Measurements from ENCODE around the gene CCDC190. TPM values are rescaled to one million over a fixed set of nuclear protein-coding genes. Genes with fewer than 3 reads are reported as not detected.

The CCDC190 gene
- total RNA-seq, 1 experiment from 2014 or later, result not detected

DNA sequence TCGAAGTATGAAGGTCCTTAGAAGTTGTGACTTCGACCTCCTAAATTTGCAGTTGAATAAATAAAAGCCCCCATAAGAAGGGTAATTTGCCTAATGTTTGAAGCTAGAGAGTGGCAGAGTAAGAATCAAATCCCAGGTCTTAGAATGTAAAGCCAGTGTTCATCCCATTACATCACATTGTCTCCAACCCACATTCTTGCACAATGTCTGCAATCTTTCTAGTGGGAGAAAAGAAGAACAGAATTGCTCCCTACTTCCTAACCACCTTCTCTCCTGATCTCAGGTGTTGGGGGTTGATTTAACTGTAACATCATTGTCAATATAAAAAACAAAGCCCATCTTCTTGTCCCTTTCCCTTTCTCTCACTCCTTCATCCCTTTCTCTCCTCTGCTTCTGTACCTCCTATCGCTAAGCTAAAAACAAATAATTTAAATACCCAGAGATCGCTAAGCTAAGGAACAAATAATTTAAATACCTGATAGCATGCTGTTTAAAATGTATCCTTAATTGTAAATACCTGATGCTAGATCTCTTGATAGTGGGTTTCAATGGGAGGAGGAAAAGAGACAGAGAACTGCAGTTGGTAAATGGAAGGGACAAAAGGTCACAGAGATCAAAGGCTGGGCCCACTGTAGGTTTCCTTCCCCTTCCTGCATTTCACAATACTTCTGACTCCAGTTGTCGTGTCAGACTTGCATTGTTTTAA is 32.1 kb upstream of the CCDC190 start:
- in situ Hi-C loops (cut with HindIII; ENCODE audit: low pct_unique_long_range_greater_than_20kb, low sequenced_read_pairs) (no loop called here), intact Hi-C loops (cut with micrococcal nuclease; ENCODE audit: unreplicated experiment) (no loop called here)
- no peak for ATAC-seq
- no peak overlapping the region for H3K27ac ChIP-seq (ENCODE audit: low read length)
- H3K4me1 ChIP-seq (ENCODE audit: control insufficient read depth, insufficient read depth, low read length), result no peaks in the 10 kb centered on the region; the same call in 1 of the 2 replicates
- peaks cover 2% of the 10 kb centered on the region; the same call in 1 of the 2 replicates for H3K27me3 ChIP-seq (ENCODE audit: control insufficient read depth, insufficient read depth, low read length)
- POLR2A ChIA-PET, result no interaction called here
- CTCF ChIA-PET, result no interaction called here
- H3K9me3 ChIP-seq (ENCODE audit: control insufficient read depth, insufficient read depth, low read depth, low read length), result no peaks in the 10 kb centered on the region
- no peak for DNase-seq (ENCODE audit: low read depth, low spot score)
- no peaks in the 10 kb centered on the region for H3K36me3 ChIP-seq (ENCODE audit: control insufficient read depth, insufficient read depth, low read length)
- no TSS peak for BruUV-seq (replicated peaks)
- TF ChIP-seq POLR2AphosphoS5 (IDR thresholded peaks at IDR 0.05; ENCODE audit: low read depth, low read length), result no peak
- TF ChIP-seq SIN3A (IDR thresholded peaks at IDR 0.05; ENCODE audit: borderline replicate concordance, insufficient read depth, low read depth, low read length), result no peak
- TF ChIP-seq, protein P1, sequence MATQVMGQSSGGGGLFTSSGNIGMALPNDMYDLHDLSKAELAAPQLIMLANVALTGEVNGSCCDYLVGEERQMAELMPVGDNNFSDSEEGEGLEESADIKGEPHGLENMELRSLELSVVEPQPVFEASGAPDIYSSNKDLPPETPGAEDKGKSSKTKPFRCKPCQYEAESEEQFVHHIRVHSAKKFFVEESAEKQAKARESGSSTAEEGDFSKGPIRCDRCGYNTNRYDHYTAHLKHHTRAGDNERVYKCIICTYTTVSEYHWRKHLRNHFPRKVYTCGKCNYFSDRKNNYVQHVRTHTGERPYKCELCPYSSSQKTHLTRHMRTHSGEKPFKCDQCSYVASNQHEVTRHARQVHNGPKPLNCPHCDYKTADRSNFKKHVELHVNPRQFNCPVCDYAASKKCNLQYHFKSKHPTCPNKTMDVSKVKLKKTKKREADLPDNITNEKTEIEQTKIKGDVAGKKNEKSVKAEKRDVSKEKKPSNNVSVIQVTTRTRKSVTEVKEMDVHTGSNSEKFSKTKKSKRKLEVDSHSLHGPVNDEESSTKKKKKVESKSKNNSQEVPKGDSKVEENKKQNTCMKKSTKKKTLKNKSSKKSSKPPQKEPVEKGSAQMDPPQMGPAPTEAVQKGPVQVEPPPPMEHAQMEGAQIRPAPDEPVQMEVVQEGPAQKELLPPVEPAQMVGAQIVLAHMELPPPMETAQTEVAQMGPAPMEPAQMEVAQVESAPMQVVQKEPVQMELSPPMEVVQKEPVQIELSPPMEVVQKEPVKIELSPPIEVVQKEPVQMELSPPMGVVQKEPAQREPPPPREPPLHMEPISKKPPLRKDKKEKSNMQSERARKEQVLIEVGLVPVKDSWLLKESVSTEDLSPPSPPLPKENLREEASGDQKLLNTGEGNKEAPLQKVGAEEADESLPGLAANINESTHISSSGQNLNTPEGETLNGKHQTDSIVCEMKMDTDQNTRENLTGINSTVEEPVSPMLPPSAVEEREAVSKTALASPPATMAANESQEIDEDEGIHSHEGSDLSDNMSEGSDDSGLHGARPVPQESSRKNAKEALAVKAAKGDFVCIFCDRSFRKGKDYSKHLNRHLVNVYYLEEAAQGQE (IDR thresholded peaks at IDR 0.05; ENCODE audit: insufficient read depth in 1 of 2, low read depth in 2 of 2, low read length in 1 of 2), result no peak
- TF ChIP-seq TCF7L2 (IDR thresholded peaks at IDR 0.05; ENCODE audit: low read depth, low read length), result no peak
- TF ChIP-seq, protein P2, sequence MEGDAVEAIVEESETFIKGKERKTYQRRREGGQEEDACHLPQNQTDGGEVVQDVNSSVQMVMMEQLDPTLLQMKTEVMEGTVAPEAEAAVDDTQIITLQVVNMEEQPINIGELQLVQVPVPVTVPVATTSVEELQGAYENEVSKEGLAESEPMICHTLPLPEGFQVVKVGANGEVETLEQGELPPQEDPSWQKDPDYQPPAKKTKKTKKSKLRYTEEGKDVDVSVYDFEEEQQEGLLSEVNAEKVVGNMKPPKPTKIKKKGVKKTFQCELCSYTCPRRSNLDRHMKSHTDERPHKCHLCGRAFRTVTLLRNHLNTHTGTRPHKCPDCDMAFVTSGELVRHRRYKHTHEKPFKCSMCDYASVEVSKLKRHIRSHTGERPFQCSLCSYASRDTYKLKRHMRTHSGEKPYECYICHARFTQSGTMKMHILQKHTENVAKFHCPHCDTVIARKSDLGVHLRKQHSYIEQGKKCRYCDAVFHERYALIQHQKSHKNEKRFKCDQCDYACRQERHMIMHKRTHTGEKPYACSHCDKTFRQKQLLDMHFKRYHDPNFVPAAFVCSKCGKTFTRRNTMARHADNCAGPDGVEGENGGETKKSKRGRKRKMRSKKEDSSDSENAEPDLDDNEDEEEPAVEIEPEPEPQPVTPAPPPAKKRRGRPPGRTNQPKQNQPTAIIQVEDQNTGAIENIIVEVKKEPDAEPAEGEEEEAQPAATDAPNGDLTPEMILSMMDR (IDR thresholded peaks at IDR 0.05), result no peak
- H3K4me3 ChIP-seq (ENCODE audit: low read depth in 2 of 2, low read length in 2 of 2), result no peak overlapping the region

DNA sequence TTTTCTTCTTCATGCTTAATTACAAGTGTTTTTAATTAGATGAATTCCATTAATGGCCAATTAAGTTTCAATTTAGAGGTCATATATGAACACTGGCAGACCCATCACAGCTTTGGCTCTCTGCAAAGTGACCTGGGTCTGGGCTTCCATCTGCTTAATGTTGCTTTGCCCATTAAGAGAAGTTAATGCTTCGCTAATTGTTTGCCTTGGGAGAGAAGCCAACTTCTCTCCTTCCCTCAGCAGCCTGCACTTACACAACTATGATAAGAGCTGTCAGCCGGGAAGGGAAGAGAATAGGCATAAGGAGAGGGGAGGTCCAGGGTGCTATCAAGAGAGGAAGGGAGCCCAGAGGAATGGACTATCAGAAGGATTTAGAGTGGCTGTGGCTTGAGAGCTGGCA is 29.0 kb upstream of the CCDC190 start:
- no peaks in the 10 kb centered on the region for H3K9me3 ChIP-seq (ENCODE audit: control insufficient read depth, insufficient read depth, low read depth, low read length)
- ChIA-PET CTCF (interaction anchor here (0.6 kb wide), 1 partner anchor 12 kb away, joined by 3 read pairs; no protein-coding TSS in a partner anchor), POLR2A (no interaction called here)
- no peaks in the 10 kb centered on the region for H3K36me3 ChIP-seq (ENCODE audit: control insufficient read depth, insufficient read depth, low read length)
- peaks cover 2% of the 10 kb centered on the region; the same call in 1 of the 2 replicates for H3K27me3 ChIP-seq (ENCODE audit: control insufficient read depth, insufficient read depth, low read length)
- no peak overlapping the region for H3K27ac ChIP-seq (ENCODE audit: low read length)
- BruUV-seq (replicated peaks), result no TSS peak
- no peak for ATAC-seq
- intact Hi-C loops (cut with micrococcal nuclease; ENCODE audit: unreplicated experiment) (no loop called here), in situ Hi-C loops (cut with HindIII; ENCODE audit: low pct_unique_long_range_greater_than_20kb, low sequenced_read_pairs) (no loop called here)
- no peak for DNase-seq (ENCODE audit: low read depth, low spot score)
- H3K4me3 ChIP-seq (ENCODE audit: low read depth in 2 of 2, low read length in 2 of 2), result no peak overlapping the region
- TF ChIP-seq TCF7L2 (IDR thresholded peaks at IDR 0.05; ENCODE audit: low read depth, low read length) (no peak), POLR2AphosphoS5 (IDR thresholded peaks at IDR 0.05; ENCODE audit: low read depth, low read length) (no peak), SIN3A (IDR thresholded peaks at IDR 0.05; ENCODE audit: borderline replicate concordance, insufficient read depth, low read depth, low read length) (no peak)
- TF ChIP-seq, protein P1 (IDR thresholded peaks at IDR 0.05; ENCODE audit: insufficient read depth in 1 of 2, low read depth in 2 of 2, low read length in 1 of 2), result no peak
- TF ChIP-seq, protein P2 (IDR thresholded peaks at IDR 0.05), result no peak
- no peaks in the 10 kb centered on the region; the same call in 1 of the 2 replicates for H3K4me1 ChIP-seq (ENCODE audit: control insufficient read depth, insufficient read depth, low read length)

Data from Panc1 (cell line).